Neural progenitor cell (in vitro differentiated cells): Measurements from ENCODE around the gene FBXO39. TPM values are rescaled to one million over a fixed set of nuclear protein-coding genes. Genes with fewer than 3 reads are reported as not detected.

ENCODE experiments used
- DNase-seq: peaks from one replicate; pipeline ENCODE4 v3.0.0-alpha.2; 2016; ENCODE audit warnings: low spot score
- H2AFZ ChIP-seq: fragments of 200-600 bp; sonication (generic); replicated peaks from 2 replicates; pipeline ENCODE4 v1.6.1; 2016; ENCODE audit warnings: antibody characterized with exemption
- H3F3A ChIP-seq: fragments of 200-600 bp; sonication (generic); 2 replicates; pipeline ENCODE4 v1.6.1; 2016; ENCODE audit warnings: antibody characterized with exemption, low read depth
- H3K27ac ChIP-seq: fragments of 200-600 bp; sonication (generic); 2 replicates; pipeline ENCODE4 v1.5.1; 2016; ENCODE audit warnings: mild to moderate bottlenecking
- H3K27me3 ChIP-seq: fragments of 200-600 bp; sonication (generic); 2 replicates; pipeline ENCODE4 v1.6.1; 2016; ENCODE audit warnings: mild to moderate bottlenecking, moderate library complexity
- H3K36me3 ChIP-seq: fragments of 200-600 bp; sonication (generic); 2 replicates; pipeline ENCODE4 v1.5.1; 2016
- H3K4me1 ChIP-seq: fragments of 200-600 bp; sonication (generic); 2 replicates; pipeline ENCODE4 v1.6.1; 2016; ENCODE audit warnings: mixed run types
- H3K4me2 ChIP-seq: fragments of 200-600 bp; sonication (generic); 2 replicates; pipeline ENCODE4 v1.6.1; 2016
- H3K4me3 ChIP-seq: fragments of 200-600 bp; sonication (generic); 2 replicates; pipeline ENCODE4 v1.5.1; 2016
- H3K79me2 ChIP-seq: fragments of 200-600 bp; sonication (generic); 2 replicates; pipeline ENCODE4 v1.6.1; 2016; ENCODE audit warnings: low read depth
- H3K9ac ChIP-seq: fragments of 200-600 bp; sonication (generic); 2 replicates; pipeline ENCODE4 v1.6.1; 2016
- H3K9me3 ChIP-seq: fragments of 200-600 bp; sonication (generic); 2 replicates; pipeline ENCODE4 v1.5.1; 2016; ENCODE audit warnings: low read depth
- H4K20me1 ChIP-seq: fragments of 200-600 bp; sonication (generic); 2 replicates; pipeline ENCODE4 v1.6.1; 2016; ENCODE audit warnings: low read depth
- H3K27ac Mint-ChIP-seq: 3 replicates; pipeline ENCODE4 v1.8.0; 2021; ENCODE audit warnings: mixed read lengths
- H3K27me3 Mint-ChIP-seq: 2 replicates; pipeline ENCODE4 v1.8.0; 2022; ENCODE audit warnings: low read depth, mild to moderate bottlenecking, inconsistent platforms, moderate library complexity, mixed read lengths; ENCODE audit not compliant: insufficient read depth
- H3K36me3 Mint-ChIP-seq: 3 replicates; pipeline ENCODE4 v1.8.0; 2021; ENCODE audit warnings: mixed read lengths
- H3K4me1 Mint-ChIP-seq: 3 replicates; pipeline ENCODE4 v1.8.0; 2021; ENCODE audit warnings: mixed read lengths
- H3K4me3 Mint-ChIP-seq: 3 replicates; pipeline ENCODE4 v1.8.0; 2021; ENCODE audit warnings: mild to moderate bottlenecking, moderate library complexity, mixed read lengths
- H3K9me3 Mint-ChIP-seq: 3 replicates; pipeline ENCODE4 v1.8.0; 2020; ENCODE audit warnings: mixed read lengths
- EZH2 ChIP-seq: fragments of 200-600 bp; sonication (generic); IDR thresholded peaks from 2 replicates; pipeline ENCODE4 v1.6.1; 2017; ENCODE audit warnings: antibody characterized with exemption, mild to moderate bottlenecking, moderate library complexity
- EZH2phosphoT487 ChIP-seq: fragments of 200-600 bp; sonication (generic); IDR thresholded peaks from 2 replicates; pipeline ENCODE4 v1.6.1; 2017; ENCODE audit warnings: antibody characterized with exemption
- total RNA-seq: library from RNA; depleted of rRNA; stranded (reverse); fragments of >200 nt; gene quantifications from 2 replicates; pipeline ENCODE4 v1.2.3, GENCODE V29; 2015; ENCODE audit warnings: low replicate concordance
- TF ChIP-seq, protein P1 (sequence below): fragments of 200-600 bp; sonication (generic); IDR thresholded peaks from 2 replicates; pipeline ENCODE4 v1.5.1; 2017; ENCODE audit warnings: antibody characterized with exemption, mild to moderate bottlenecking

FBXO39 gene
- total RNA-seq, 1 donor from 2014 or later, result not detected

DNA sequence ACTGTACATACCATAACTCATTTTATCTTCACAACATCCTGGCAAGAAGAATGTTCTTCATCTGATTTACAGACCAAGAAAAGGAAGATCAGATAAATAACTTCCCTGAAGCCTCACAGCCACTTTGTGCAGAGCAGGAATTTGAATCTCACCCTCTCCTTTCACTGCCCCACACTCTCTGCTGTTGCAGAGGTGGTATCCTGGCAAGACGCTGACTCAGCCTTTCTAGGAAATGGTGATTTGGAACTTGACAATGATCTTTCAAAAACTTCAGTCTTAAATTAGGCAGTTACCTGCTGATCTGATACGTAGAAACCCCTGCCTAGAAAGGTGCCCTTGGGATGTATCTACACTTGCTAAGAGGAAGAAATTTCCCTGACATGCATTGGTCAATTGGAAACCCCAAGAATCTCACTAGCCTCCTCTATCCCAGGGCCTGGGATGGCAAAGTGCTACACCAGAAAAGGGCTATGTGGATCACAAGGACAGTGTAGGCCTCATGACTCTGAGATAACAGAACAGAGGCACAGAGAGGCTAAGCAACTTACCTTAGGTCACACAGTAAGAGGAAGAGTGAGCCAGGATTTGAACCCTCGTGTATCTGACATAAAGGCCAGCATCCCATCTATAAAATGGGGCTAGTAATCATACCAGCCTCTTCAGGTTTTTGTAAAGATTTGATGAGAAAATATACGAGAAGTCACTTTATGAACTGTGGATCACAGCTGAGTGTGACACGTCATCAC, 17.9 kb downstream of the FBXO39 start:
- Mint-ChIP-seq H3K27ac (no peak overlapping the region), H3K27me3 (peaks cover 2% of the 10 kb centered on the region), H3K4me1 (no peaks in the 10 kb centered on the region), H3K4me3 (no peak overlapping the region), H3K9me3 (no peaks in the 10 kb centered on the region), H3K36me3 (no peaks in the 10 kb centered on the region)
- Histone ChIP-seq H3K4me2 (no peak overlapping the region), H3K9ac (no peak overlapping the region), H3K4me3 (no peak overlapping the region), H3K27me3 (peaks cover 28% of the 10 kb centered on the region), H3K36me3 (no peaks in the 10 kb centered on the region), H3K27ac (no peak overlapping the region), H4K20me1 (no peaks in the 10 kb centered on the region), H3K79me2 (no peaks in the 10 kb centered on the region), H3K9me3 (no peaks in the 10 kb centered on the region), H3F3A (no peaks in the 10 kb centered on the region), H2AFZ (no peak overlapping the region), H3K4me1 (no peaks in the 10 kb centered on the region)
- no peak for DNase-seq
- TF ChIP-seq EZH2phosphoT487 (no peak), EZH2 (no peak)
- TF ChIP-seq, protein P1, sequence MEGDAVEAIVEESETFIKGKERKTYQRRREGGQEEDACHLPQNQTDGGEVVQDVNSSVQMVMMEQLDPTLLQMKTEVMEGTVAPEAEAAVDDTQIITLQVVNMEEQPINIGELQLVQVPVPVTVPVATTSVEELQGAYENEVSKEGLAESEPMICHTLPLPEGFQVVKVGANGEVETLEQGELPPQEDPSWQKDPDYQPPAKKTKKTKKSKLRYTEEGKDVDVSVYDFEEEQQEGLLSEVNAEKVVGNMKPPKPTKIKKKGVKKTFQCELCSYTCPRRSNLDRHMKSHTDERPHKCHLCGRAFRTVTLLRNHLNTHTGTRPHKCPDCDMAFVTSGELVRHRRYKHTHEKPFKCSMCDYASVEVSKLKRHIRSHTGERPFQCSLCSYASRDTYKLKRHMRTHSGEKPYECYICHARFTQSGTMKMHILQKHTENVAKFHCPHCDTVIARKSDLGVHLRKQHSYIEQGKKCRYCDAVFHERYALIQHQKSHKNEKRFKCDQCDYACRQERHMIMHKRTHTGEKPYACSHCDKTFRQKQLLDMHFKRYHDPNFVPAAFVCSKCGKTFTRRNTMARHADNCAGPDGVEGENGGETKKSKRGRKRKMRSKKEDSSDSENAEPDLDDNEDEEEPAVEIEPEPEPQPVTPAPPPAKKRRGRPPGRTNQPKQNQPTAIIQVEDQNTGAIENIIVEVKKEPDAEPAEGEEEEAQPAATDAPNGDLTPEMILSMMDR, result no peak

DNA sequence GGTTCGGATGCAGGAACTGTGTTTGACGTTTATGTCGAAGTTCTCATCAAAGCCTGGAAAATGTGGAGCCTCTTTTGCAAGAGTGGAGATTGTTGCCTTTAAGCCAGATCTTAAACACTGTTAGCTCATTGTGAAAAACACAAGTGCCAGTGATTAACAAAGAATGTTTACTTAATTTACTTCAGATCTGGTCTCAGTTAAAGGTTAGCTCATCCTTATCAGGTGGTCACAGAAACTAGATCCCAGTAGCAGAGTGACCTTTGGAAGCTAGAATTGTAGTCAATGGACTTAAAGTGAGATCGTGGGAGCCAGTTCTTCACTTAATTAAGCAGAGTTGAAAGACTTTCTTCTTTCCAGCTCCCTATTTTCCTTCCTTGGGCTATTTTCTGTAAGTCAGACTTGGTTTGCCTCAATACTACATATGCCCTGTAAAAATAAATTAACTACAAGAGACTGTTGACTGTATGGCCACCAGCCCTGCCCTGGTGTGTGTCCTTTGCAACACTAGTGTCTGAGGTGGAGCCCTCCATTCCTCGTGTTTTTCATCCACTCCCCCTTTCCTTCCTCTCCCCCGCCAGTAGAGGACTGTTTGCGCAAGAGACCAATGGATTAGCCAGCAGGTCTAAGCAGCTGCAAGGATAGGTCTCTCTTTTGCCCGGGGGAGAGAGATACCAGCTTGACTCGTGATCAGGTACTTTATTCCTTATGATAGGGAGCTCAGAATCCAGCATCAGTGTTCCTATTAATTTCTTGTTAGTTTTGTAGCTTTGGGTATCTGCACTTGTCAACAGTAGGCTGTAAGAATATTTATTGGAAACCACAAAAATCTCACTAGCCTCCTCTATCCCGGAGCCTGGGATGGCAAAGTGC, 20.2 kb downstream of the FBXO39 start:
- no peaks in the 10 kb centered on the region for H3K36me3 Mint-ChIP-seq
- TF ChIP-seq EZH2phosphoT487, result no peak
- no peak for TF ChIP-seq EZH2
- TF ChIP-seq, protein P1, result no peak
- H3K4me1 ChIP-seq, result peaks cover 3% of the 10 kb centered on the region
- no peaks in the 10 kb centered on the region for H3K36me3 ChIP-seq
- H3K9me3 ChIP-seq, result no peaks in the 10 kb centered on the region
- no peak overlapping the region for H3K4me2 ChIP-seq
- peaks cover 4% of the 10 kb centered on the region for H3K27me3 Mint-ChIP-seq
- H3K4me1 Mint-ChIP-seq, result no peaks in the 10 kb centered on the region
- no peak overlapping the region for H3K27ac Mint-ChIP-seq
- no peaks in the 10 kb centered on the region for H3K79me2 ChIP-seq
- H3K9ac ChIP-seq, result no peak overlapping the region
- no peak for DNase-seq
- no peak overlapping the region for H2AFZ ChIP-seq
- peaks cover 11% of the 10 kb centered on the region for H3K27me3 ChIP-seq
- H3K4me3 ChIP-seq, result no peak overlapping the region
- no peaks in the 10 kb centered on the region for H3K9me3 Mint-ChIP-seq
- no peaks in the 10 kb centered on the region for H3F3A ChIP-seq
- H3K27ac ChIP-seq, result no peak overlapping the region
- no peaks in the 10 kb centered on the region for H4K20me1 ChIP-seq
- H3K4me3 Mint-ChIP-seq, result no peak overlapping the region

GRCh38 chr17:6796887-6797490, 21.0 kb downstream of the FBXO39 start:
- no peaks in the 10 kb centered on the region for H3K36me3 Mint-ChIP-seq
- Histone ChIP-seq H2AFZ (no peak overlapping the region), H3K4me3 (no peak overlapping the region), H3K27me3 (peaks cover 6% of the 10 kb centered on the region), H3K79me2 (no peaks in the 10 kb centered on the region), H3F3A (no peaks in the 10 kb centered on the region), H3K4me2 (no peak overlapping the region), H3K9me3 (no peaks in the 10 kb centered on the region), H3K36me3 (no peaks in the 10 kb centered on the region), H3K9ac (no peak overlapping the region), H3K4me1 (peaks cover 3% of the 10 kb centered on the region), H3K27ac (no peak overlapping the region), H4K20me1 (no peaks in the 10 kb centered on the region)
- H3K4me1 Mint-ChIP-seq, result no peaks in the 10 kb centered on the region
- H3K27ac Mint-ChIP-seq, result no peak overlapping the region
- no peak for TF ChIP-seq EZH2
- TF ChIP-seq EZH2phosphoT487, result no peak
- TF ChIP-seq, protein P1, result no peak
- no peaks in the 10 kb centered on the region for H3K9me3 Mint-ChIP-seq
- peaks cover 4% of the 10 kb centered on the region for H3K27me3 Mint-ChIP-seq
- DNase-seq, result no peak
- no peak overlapping the region for H3K4me3 Mint-ChIP-seq
